ENCODE measurements around the gene MMP24. TPM values are rescaled to one million over a fixed set of nuclear protein-coding genes. Genes with fewer than 3 reads are reported as not detected.
"Not testable (repeated sequence)": the region's sequence is repeated elsewhere in the genome, so short reads cannot be mapped to it uniquely, and the experiment has no call there.

The MMP24 gene
- 13.0 TPM for total RNA-seq
- long read RNA-seq, full-length matches to known transcripts, result 17 of 76 reads
- long read RNA-seq, partial matches to known transcripts, result 28 of 76 reads
- long read RNA-seq, other reads (novel, unspliced or antisense), result 31 of 76 reads

- no peak within 1 kb of the TSS for H3K27ac ChIP-seq
- DNase-seq, result no peak
- H3K4me3 ChIP-seq, result peak within 1 kb of the TSS; percentile 6
- H3K36me3 ChIP-seq, result no peaks in the 10 kb centered on the region
- no peak for TF ChIP-seq CTCF (IDR thresholded peaks at IDR 0.05)
- ATAC-seq, result peak; percentile 32
- intact Hi-C loops (cut with DNase I), result no loop called here
- H3K27me3 ChIP-seq, result no peaks in the 10 kb centered on the region
- no peaks in the 10 kb centered on the region for H3K4me1 ChIP-seq
- H3K9me3 ChIP-seq, result no peaks in the 10 kb centered on the region
These were observed at the start of gene MMP24 for GRCh38 chr20:35226126-35226883. MMP24 (plus strand) TSS chr20:35226690; CDS start chr20:35226739, 49 bp downstream.

- Histone ChIP-seq H3K9me3 (no peaks in the 10 kb centered on the region), H3K4me3 (no peak overlapping the region), H3K27me3 (no peaks in the 10 kb centered on the region), H3K4me1 (no peaks in the 10 kb centered on the region), H3K27ac (no peak overlapping the region), H3K36me3 (peaks cover 5% of the 10 kb centered on the region)
- DNase-seq (no peak), ATAC-seq (no peak)
- no peak for TF ChIP-seq CTCF (IDR thresholded peaks at IDR 0.05)
- intact Hi-C loops (cut with DNase I), result no loop called here
These were observed 46.9 kb upstream of the MMP24 start for GRCh38 chr20:35179292-35180212.

- intact Hi-C loops (cut with DNase I), result no loop called here
- H3K9me3 ChIP-seq, result no peaks in the 10 kb centered on the region
- no peaks in the 10 kb centered on the region for H3K27me3 ChIP-seq
- DNase-seq (no peak), ATAC-seq (no peak)
- no peak for TF ChIP-seq CTCF (IDR thresholded peaks at IDR 0.05)
- H3K4me1 ChIP-seq, result no peaks in the 10 kb centered on the region
- no peak overlapping the region for H3K27ac ChIP-seq
- peaks cover 5% of the 10 kb centered on the region for H3K36me3 ChIP-seq
- no peak overlapping the region for H3K4me3 ChIP-seq
These were observed 46.2 kb upstream of the MMP24 start for GRCh38 chr20:35180266-35180665.

GRCh38 chr20:35181731-35182130 lies 44.8 kb upstream of the MMP24 start:
- intact Hi-C loops (cut with DNase I), result no loop called here
- Histone ChIP-seq H3K4me1 (no peaks in the 10 kb centered on the region), H3K36me3 (peaks cover 3% of the 10 kb centered on the region), H3K27me3 (no peaks in the 10 kb centered on the region), H3K27ac (no peak overlapping the region), H3K4me3 (no peak overlapping the region), H3K9me3 (no peaks in the 10 kb centered on the region)
- DNase-seq (no peak), ATAC-seq (no peak)
- no peak for TF ChIP-seq CTCF (IDR thresholded peaks at IDR 0.05)

- DNase-seq; ATAC-seq; H3K4me3 ChIP-seq; intact Hi-C loops (cut with DNase I); H3K36me3 ChIP-seq; H3K9me3 ChIP-seq; H3K27me3 ChIP-seq; H3K27ac ChIP-seq: not testable (repeated sequence)
- peaks cover 11% of the 10 kb centered on the region for H3K4me1 ChIP-seq
These were observed 39.7 kb upstream of the MMP24 start for GRCh38 chr20:35186691-35187289.

Data from upper lobe of right lung (tissue), 1 donor.